Measurements from ENCODE around the gene MEOX1.

GRCh38 chr17:43611230-43611969 is 50.3 kb downstream of the MEOX1 start:
- TF ChIP-seq POLR2AphosphoS5 (IDR thresholded peaks at IDR 0.05) (no peak), CTCF (IDR thresholded peaks at IDR 0.05) (no peak)

All from suprapubic skin (tissue), 3 donors.